Measurements from ENCODE around the gene TICAM2.

DNA sequence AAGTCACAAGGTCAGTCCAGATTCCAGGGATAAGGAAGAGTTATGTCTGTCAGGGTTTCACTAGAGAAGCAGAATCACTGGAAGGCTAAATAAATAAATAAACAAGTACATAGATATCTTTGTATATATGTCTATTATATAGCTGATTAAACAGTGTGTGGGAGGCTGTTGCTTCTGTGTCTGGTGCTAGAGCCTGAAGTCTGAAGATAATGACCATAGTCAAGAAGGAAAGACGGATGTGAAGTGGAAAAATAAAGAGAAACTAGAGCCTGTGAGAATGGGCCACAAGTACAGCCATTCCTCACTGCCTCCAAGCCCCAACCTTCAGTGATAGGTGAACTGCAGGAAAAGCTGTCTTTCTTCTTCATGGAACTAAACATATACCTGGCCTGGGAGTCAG lies 27.6 kb upstream of the TICAM2 start:
- no peak for TF ChIP-seq POLR2AphosphoS5 (IDR thresholded peaks at IDR 0.05)
- TF ChIP-seq, protein P1, sequence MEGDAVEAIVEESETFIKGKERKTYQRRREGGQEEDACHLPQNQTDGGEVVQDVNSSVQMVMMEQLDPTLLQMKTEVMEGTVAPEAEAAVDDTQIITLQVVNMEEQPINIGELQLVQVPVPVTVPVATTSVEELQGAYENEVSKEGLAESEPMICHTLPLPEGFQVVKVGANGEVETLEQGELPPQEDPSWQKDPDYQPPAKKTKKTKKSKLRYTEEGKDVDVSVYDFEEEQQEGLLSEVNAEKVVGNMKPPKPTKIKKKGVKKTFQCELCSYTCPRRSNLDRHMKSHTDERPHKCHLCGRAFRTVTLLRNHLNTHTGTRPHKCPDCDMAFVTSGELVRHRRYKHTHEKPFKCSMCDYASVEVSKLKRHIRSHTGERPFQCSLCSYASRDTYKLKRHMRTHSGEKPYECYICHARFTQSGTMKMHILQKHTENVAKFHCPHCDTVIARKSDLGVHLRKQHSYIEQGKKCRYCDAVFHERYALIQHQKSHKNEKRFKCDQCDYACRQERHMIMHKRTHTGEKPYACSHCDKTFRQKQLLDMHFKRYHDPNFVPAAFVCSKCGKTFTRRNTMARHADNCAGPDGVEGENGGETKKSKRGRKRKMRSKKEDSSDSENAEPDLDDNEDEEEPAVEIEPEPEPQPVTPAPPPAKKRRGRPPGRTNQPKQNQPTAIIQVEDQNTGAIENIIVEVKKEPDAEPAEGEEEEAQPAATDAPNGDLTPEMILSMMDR (IDR thresholded peaks at IDR 0.05) = no peak
